CMK (cell line): ENCODE measurements around the gene TXNDC17.
"Not testable (repeated sequence)": the region's sequence is repeated elsewhere in the genome, so short reads cannot be mapped to it uniquely, and the experiment has no call there.

ENCODE experiments used
- DNase-seq: peaks from one replicate; pipeline ENCODE4 v3.0.0-alpha.2; 2010; ENCODE audit warnings: low read depth

TXNDC17 gene

GRCh38 chr17:6684460-6684783 is 43.6 kb downstream of the TXNDC17 start:
- DNase-seq, result no peak

GRCh38 chr17:6684881-6685767 is 44.3 kb downstream of the TXNDC17 start:
- DNase-seq, result no peak

- DNase-seq, result no peak
These were observed 45.2 kb downstream of the TXNDC17 start for GRCh38 chr17:6686026-6686425.

- DNase-seq, result no peak
These were observed 48.1 kb downstream of the TXNDC17 start for GRCh38 chr17:6688944-6689343.

GRCh38 chr17:6690641-6691040 is 49.8 kb downstream of the TXNDC17 start:
- DNase-seq, result no peak

- no peak for DNase-seq
These were observed 50.7 kb downstream of the TXNDC17 start for GRCh38 chr17:6691546-6691945.

- DNase-seq, result not testable (repeated sequence)
These were observed 51.1 kb downstream of the TXNDC17 start for GRCh38 chr17:6691958-6692357.
